Measurements from ENCODE around the gene SLC25A51.
"Not testable (repeated sequence)": the region's sequence is repeated elsewhere in the genome, so short reads cannot be mapped to it uniquely, and the experiment has no call there.

The SLC25A51 gene

GRCh38 chr9:37920471-37921167 lies 16.7 kb upstream of the SLC25A51 start:
- DNase-seq (ENCODE audit: low read depth in 3 of 3, low spot score in 1 of 3) = no peak

GRCh38 chr9:37919956-37920335 lies 16.0 kb upstream of the SLC25A51 start:
- no peak for DNase-seq (ENCODE audit: low read depth in 3 of 3, low spot score in 1 of 3)

- DNase-seq (ENCODE audit: low read depth in 3 of 3, low spot score in 1 of 3) = no peak
Observed at GRCh38 chr9:37919246-37919955, 15.5 kb upstream of the SLC25A51 start.

- no peak for DNase-seq (ENCODE audit: low read depth in 3 of 3, low spot score in 1 of 3)
Observed at GRCh38 chr9:37918665-37919170, 14.8 kb upstream of the SLC25A51 start.

- no peak for DNase-seq (ENCODE audit: low read depth in 3 of 3, low spot score in 1 of 3)
Observed at GRCh38 chr9:37917801-37918664, 14.1 kb upstream of the SLC25A51 start.

- DNase-seq (ENCODE audit: low read depth in 3 of 3, low spot score in 1 of 3) = no peak
Observed at GRCh38 chr9:37917313-37917731, 13.4 kb upstream of the SLC25A51 start.

GRCh38 chr9:37916471-37917312 lies 12.8 kb upstream of the SLC25A51 start:
- no peak for DNase-seq (ENCODE audit: low read depth in 3 of 3, low spot score in 1 of 3)

- no peak for DNase-seq (ENCODE audit: low read depth in 3 of 3, low spot score in 1 of 3)
Observed at GRCh38 chr9:37915911-37916470, 12.1 kb upstream of the SLC25A51 start.

GRCh38 chr9:37914701-37915358 lies 10.9 kb upstream of the SLC25A51 start:
- DNase-seq (ENCODE audit: low read depth in 3 of 3, low spot score in 1 of 3) = no peak

GRCh38 chr9:37914154-37914551 lies 10.2 kb upstream of the SLC25A51 start:
- DNase-seq (ENCODE audit: low read depth in 3 of 3, low spot score in 1 of 3) = no peak

- DNase-seq (ENCODE audit: low read depth in 3 of 3, low spot score in 1 of 3) = peak; percentile 26 to 77 (median 62)
Observed at GRCh38 chr9:37913480-37914153, 9.7 kb upstream of the SLC25A51 start.

GRCh38 chr9:37911271-37911681 lies 7.3 kb upstream of the SLC25A51 start:
- no peak for DNase-seq (ENCODE audit: low read depth in 3 of 3, low spot score in 1 of 3)

GRCh38 chr9:37910271-37910670 lies 6.3 kb upstream of the SLC25A51 start:
- DNase-seq (ENCODE audit: low read depth in 3 of 3, low spot score in 1 of 3) = no peak

- not testable (repeated sequence) for DNase-seq (ENCODE audit: low read depth in 3 of 3, low spot score in 1 of 3)
Observed at GRCh38 chr9:37909836-37910235, 5.9 kb upstream of the SLC25A51 start.

- DNase-seq (ENCODE audit: low read depth in 3 of 3, low spot score in 1 of 3) = no peak
Observed at GRCh38 chr9:37909326-37909725, 5.4 kb upstream of the SLC25A51 start.

- no peak for DNase-seq (ENCODE audit: low read depth in 3 of 3, low spot score in 1 of 3)
Observed at GRCh38 chr9:37908698-37909186, 4.8 kb upstream of the SLC25A51 start.

GRCh38 chr9:37908283-37908682 lies 4.4 kb upstream of the SLC25A51 start:
- DNase-seq (ENCODE audit: low read depth in 3 of 3, low spot score in 1 of 3) = no peak

GRCh38 chr9:37906312-37907239 lies 2.6 kb upstream of the SLC25A51 start:
- no peak for DNase-seq (ENCODE audit: low read depth in 3 of 3, low spot score in 1 of 3)

All from stimulated activated CD4-positive, alpha-beta T cell treated with anti-CD3 and anti-CD28 coated beads, TNF-alpha, amount 100 ng/mL, for 1 hour (primary cell).